Neural crest cell (in vitro differentiated cells): Measurements from ENCODE around the gene NPHP3. TPM values are rescaled to one million over a fixed set of nuclear protein-coding genes. Genes with fewer than 3 reads are reported as not detected.
A peak's percentile ranks its signal among the peaks of the same experiment; 100 is the strongest.

Source experiments
- DNase-seq: peaks from one replicate; pipeline ENCODE4 v3.0.0; 2021; ENCODE audit warnings: low read depth, mixed read lengths, low spot score
- H3K27ac Mint-ChIP-seq: one replicate; pipeline ENCODE4 v1.8.0; 2021; ENCODE audit warnings: mild to moderate bottlenecking, mixed read lengths; ENCODE audit not compliant: unreplicated experiment
- H3K27me3 Mint-ChIP-seq: 2 replicates; pipeline ENCODE4 v1.8.0; 2021; ENCODE audit warnings: low read depth, mild to moderate bottlenecking, mixed read lengths
- H3K36me3 Mint-ChIP-seq: 2 replicates; pipeline ENCODE4 v1.8.0; 2021; ENCODE audit warnings: low read depth, mild to moderate bottlenecking, mixed read lengths
- H3K4me1 Mint-ChIP-seq: 2 replicates; pipeline ENCODE4 v1.8.0; 2021; ENCODE audit warnings: mixed read lengths
- H3K4me3 Mint-ChIP-seq: one replicate; pipeline ENCODE4 v1.8.0; 2021; ENCODE audit warnings: mild to moderate bottlenecking, mixed read lengths
- H3K9me3 Mint-ChIP-seq: 2 replicates; pipeline ENCODE4 v1.8.0; 2021; ENCODE audit warnings: mixed read lengths
- CTCF ChIP-seq: fragments of 200-600 bp; sonication (generic); conservative IDR thresholded peaks from 2 replicates; pipeline ENCODE4 v1.5.0; 2021; ENCODE audit warnings: antibody characterized with exemption, mild to moderate bottlenecking
- total RNA-seq: library from RNA; stranded (reverse); gene quantifications from 2 replicates; pipeline ENCODE4 v1.2.1, GENCODE V29; 2021

Gene NPHP3
- total RNA-seq, 1 donor from 2014 or later: 18.9 TPM

GRCh38 chr3:132682201-132682600, 40.0 kb downstream of the NPHP3 start:
- Mint-ChIP-seq H3K27ac (no peak overlapping the region), H3K4me1 (no peaks in the 10 kb centered on the region), H3K9me3 (no peaks in the 10 kb centered on the region), H3K27me3 (no peaks in the 10 kb centered on the region), H3K4me3 (no peak overlapping the region), H3K36me3 (peaks cover 10% of the 10 kb centered on the region)
- DNase-seq: no peak
- TF ChIP-seq CTCF: no peak

- H3K27ac Mint-ChIP-seq: no peak overlapping the region
- H3K36me3 Mint-ChIP-seq: peaks cover 10% of the 10 kb centered on the region
- no peak for TF ChIP-seq CTCF
- no peaks in the 10 kb centered on the region for H3K9me3 Mint-ChIP-seq
- no peak overlapping the region for H3K4me3 Mint-ChIP-seq
- no peaks in the 10 kb centered on the region for H3K27me3 Mint-ChIP-seq
- no peaks in the 10 kb centered on the region for H3K4me1 Mint-ChIP-seq
- DNase-seq: no peak
Measured at GRCh38 chr3:132681421-132681820, 40.8 kb downstream of the NPHP3 start.

GRCh38 chr3:132679911-132680310, 42.3 kb downstream of the NPHP3 start:
- H3K27ac Mint-ChIP-seq: no peak overlapping the region
- H3K27me3 Mint-ChIP-seq: no peaks in the 10 kb centered on the region
- DNase-seq: no peak
- no peak overlapping the region for H3K4me3 Mint-ChIP-seq
- no peaks in the 10 kb centered on the region for H3K4me1 Mint-ChIP-seq
- TF ChIP-seq CTCF: no peak
- H3K36me3 Mint-ChIP-seq: peaks cover 10% of the 10 kb centered on the region
- H3K9me3 Mint-ChIP-seq: no peaks in the 10 kb centered on the region

GRCh38 chr3:132675408-132675807, 46.8 kb downstream of the NPHP3 start:
- H3K27ac Mint-ChIP-seq: no peak overlapping the region
- no peak overlapping the region for H3K4me3 Mint-ChIP-seq
- no peaks in the 10 kb centered on the region for H3K9me3 Mint-ChIP-seq
- no peak for DNase-seq
- H3K4me1 Mint-ChIP-seq: no peaks in the 10 kb centered on the region
- no peak for TF ChIP-seq CTCF
- H3K27me3 Mint-ChIP-seq: no peaks in the 10 kb centered on the region
- H3K36me3 Mint-ChIP-seq: peaks cover 10% of the 10 kb centered on the region

GRCh38 chr3:132669256-132669777, 52.9 kb downstream of the NPHP3 start:
- Mint-ChIP-seq H3K9me3 (no peaks in the 10 kb centered on the region), H3K4me3 (no peak overlapping the region), H3K36me3 (peaks cover 3% of the 10 kb centered on the region), H3K27me3 (no peaks in the 10 kb centered on the region), H3K4me1 (peaks cover 6% of the 10 kb centered on the region), H3K27ac (no peak overlapping the region)
- no peak for TF ChIP-seq CTCF
- no peak for DNase-seq

- Mint-ChIP-seq H3K36me3 (no peaks in the 10 kb centered on the region), H3K4me3 (peak overlapping the region; percentile 35), H3K27me3 (no peaks in the 10 kb centered on the region), H3K4me1 (peaks cover 25% of the 10 kb centered on the region), H3K27ac (no peak overlapping the region), H3K9me3 (no peaks in the 10 kb centered on the region)
- no peak for TF ChIP-seq CTCF
- no peak for DNase-seq
Measured at GRCh38 chr3:132665230-132665745, 56.9 kb downstream of the NPHP3 start.
